Endothelial cell (in vitro differentiated cells): ENCODE data around the gene EXOSC7. TPM values are rescaled to one million over a fixed set of nuclear protein-coding genes. Genes with fewer than 3 reads are reported as not detected.

ENCODE experiments used
- DNase-seq: peaks from one replicate; pipeline ENCODE4 v3.0.0; 2021; ENCODE audit warnings: low spot score
- H3K27ac Mint-ChIP-seq: one replicate; pipeline ENCODE4 v1.8.0; 2021; ENCODE audit warnings: mixed read lengths, inconsistent platforms; ENCODE audit not compliant: unreplicated experiment
- H3K27me3 Mint-ChIP-seq: one replicate; pipeline ENCODE4 v1.8.0; 2021; ENCODE audit warnings: mild to moderate bottlenecking, moderate library complexity, mixed read lengths, inconsistent platforms; ENCODE audit not compliant: unreplicated experiment
- H3K36me3 Mint-ChIP-seq: one replicate; pipeline ENCODE4 v1.8.0; 2021; ENCODE audit warnings: mild to moderate bottlenecking, low read depth, mixed read lengths, inconsistent platforms; ENCODE audit not compliant: unreplicated experiment
- H3K4me1 Mint-ChIP-seq: one replicate; pipeline ENCODE4 v1.8.0; 2021; ENCODE audit warnings: mild to moderate bottlenecking, mixed read lengths, inconsistent platforms; ENCODE audit not compliant: unreplicated experiment
- H3K4me3 Mint-ChIP-seq: one replicate; pipeline ENCODE4 v1.8.0; 2021; ENCODE audit warnings: mild to moderate bottlenecking, mixed read lengths, inconsistent platforms; ENCODE audit not compliant: unreplicated experiment
- H3K9me3 Mint-ChIP-seq: one replicate; pipeline ENCODE4 v1.8.0; 2021; ENCODE audit warnings: mixed read lengths, inconsistent platforms; ENCODE audit not compliant: unreplicated experiment
- CTCF ChIP-seq: fragments of 200-600 bp; sonication (generic); IDR thresholded peaks from one replicate; pipeline ENCODE4 v1.5.0; 2021; ENCODE audit warnings: antibody characterized with exemption; ENCODE audit not compliant: unreplicated experiment
- total RNA-seq: library from RNA; stranded (reverse); fragmentation: NEBNext Ultra II Directional; extraction: Animal tissue kit (Norgen Biotek cat#: 25700); gene quantifications from one replicate; pipeline ENCODE4 v1.2.1, GENCODE V29; 2021; ENCODE audit not compliant: unreplicated experiment

Gene EXOSC7
- total RNA-seq, 1 donor from 2014 or later, result 33.2 TPM

DNA sequence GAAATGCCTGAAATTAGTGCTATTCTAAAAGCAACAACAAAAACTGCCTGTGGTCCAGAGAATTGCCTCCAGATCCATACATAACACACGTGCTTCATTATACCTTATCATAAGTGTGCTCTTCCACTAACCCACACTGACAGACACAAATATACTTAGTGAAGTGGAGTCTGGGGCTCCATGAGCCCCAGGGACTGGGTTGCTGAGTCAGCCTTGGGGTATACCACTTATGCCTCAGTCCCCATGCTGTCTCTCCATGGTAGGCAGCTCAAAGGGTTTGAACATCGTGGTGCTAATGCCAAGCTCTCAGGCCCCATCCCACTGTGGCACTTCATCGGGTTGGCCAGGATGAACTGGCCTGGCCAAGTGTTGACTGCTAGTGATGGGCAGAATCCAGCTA is 10.9 kb upstream of the EXOSC7 start:
- Mint-ChIP-seq H3K36me3 (peaks cover 6% of the 10 kb centered on the region), H3K9me3 (no peaks in the 10 kb centered on the region), H3K4me1 (peaks cover 72% of the 10 kb centered on the region), H3K27ac (peak overlapping the region; percentile 46), H3K27me3 (peaks cover 2% of the 10 kb centered on the region), H3K4me3 (no peak overlapping the region)
- no peak for DNase-seq
- TF ChIP-seq CTCF, result no peak

- Mint-ChIP-seq H3K27ac (no peak overlapping the region), H3K4me1 (peaks cover 71% of the 10 kb centered on the region), H3K9me3 (no peaks in the 10 kb centered on the region), H3K4me3 (no peak overlapping the region), H3K27me3 (peaks cover 2% of the 10 kb centered on the region), H3K36me3 (peaks cover 6% of the 10 kb centered on the region)
- DNase-seq, result no peak
- no peak for TF ChIP-seq CTCF
These were observed 9.2 kb upstream of the EXOSC7 start for GRCh38 chr3:44966795-44967278.

DNA sequence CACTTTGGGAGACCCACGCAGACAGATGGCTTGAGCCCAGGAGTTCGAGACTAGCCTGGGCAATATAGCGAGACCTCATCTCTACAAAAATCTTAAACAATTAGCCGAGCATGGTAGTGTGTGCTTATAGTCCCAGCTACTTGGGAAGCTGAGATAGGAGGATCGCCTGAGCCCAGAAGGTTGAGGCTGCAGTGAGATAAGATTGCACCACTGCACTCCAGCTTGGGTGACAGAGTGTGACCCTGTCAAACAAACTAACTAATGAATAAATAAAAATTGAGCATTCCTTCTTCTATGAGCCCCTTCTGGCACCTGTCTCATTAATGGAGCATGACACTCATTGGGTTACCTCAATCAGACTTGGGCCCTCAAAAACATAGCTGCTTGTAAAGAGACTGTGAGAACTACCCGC is 7.6 kb upstream of the EXOSC7 start:
- Mint-ChIP-seq H3K4me1 (peaks cover 56% of the 10 kb centered on the region), H3K4me3 (peak overlapping the region; percentile 24), H3K27ac (no peak overlapping the region), H3K36me3 (peaks cover 6% of the 10 kb centered on the region), H3K9me3 (no peaks in the 10 kb centered on the region), H3K27me3 (no peaks in the 10 kb centered on the region)
- no peak for TF ChIP-seq CTCF
- no peak for DNase-seq

- Mint-ChIP-seq H3K27me3 (no peaks in the 10 kb centered on the region), H3K4me3 (no peak overlapping the region), H3K9me3 (no peaks in the 10 kb centered on the region), H3K36me3 (peaks cover 6% of the 10 kb centered on the region), H3K27ac (no peak overlapping the region), H3K4me1 (peaks cover 52% of the 10 kb centered on the region)
- TF ChIP-seq CTCF, result no peak
- no peak for DNase-seq
These were observed 6.8 kb upstream of the EXOSC7 start for GRCh38 chr3:44969154-44969827.

DNA sequence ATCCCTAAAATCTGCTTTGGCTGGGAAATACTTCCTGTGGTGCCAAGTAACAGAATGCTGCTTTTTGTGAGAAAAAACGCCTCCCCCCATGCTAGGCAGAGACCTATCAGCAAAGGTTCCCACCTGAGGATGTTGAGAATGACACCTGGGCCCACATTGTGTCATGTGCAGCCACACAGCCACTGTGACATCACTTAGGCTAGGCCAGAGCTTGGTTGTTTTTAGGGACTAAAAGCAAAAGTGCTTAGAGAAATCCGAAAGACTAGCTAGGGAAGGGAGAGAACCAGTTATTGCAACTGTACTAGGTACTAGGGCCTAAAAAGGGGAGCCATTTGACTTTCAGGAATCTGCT is 6.2 kb upstream of the EXOSC7 start:
- H3K36me3 Mint-ChIP-seq, result peaks cover 6% of the 10 kb centered on the region
- TF ChIP-seq CTCF, result no peak
- DNase-seq, result no peak
- peak overlapping the region; percentile 40 for H3K27ac Mint-ChIP-seq
- H3K9me3 Mint-ChIP-seq, result no peaks in the 10 kb centered on the region
- no peak overlapping the region for H3K4me3 Mint-ChIP-seq
- peaks cover 52% of the 10 kb centered on the region for H3K4me1 Mint-ChIP-seq
- H3K27me3 Mint-ChIP-seq, result no peaks in the 10 kb centered on the region
